ENCODE data around the gene JARID2. TPM values are rescaled to one million over a fixed set of nuclear protein-coding genes. Genes with fewer than 3 reads are reported as not detected.

JARID2 gene
- total RNA-seq, 1 experiment from 2014 or later = 23.6 TPM

GRCh38 chr6:15547400-15547799 lies 301.5 kb downstream of the JARID2 start (continued):
- TF ChIP-seq, protein P1, sequence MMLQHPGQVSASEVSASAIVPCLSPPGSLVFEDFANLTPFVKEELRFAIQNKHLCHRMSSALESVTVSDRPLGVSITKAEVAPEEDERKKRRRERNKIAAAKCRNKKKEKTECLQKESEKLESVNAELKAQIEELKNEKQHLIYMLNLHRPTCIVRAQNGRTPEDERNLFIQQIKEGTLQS (IDR thresholded peaks at IDR 0.05) = no peak

DNA sequence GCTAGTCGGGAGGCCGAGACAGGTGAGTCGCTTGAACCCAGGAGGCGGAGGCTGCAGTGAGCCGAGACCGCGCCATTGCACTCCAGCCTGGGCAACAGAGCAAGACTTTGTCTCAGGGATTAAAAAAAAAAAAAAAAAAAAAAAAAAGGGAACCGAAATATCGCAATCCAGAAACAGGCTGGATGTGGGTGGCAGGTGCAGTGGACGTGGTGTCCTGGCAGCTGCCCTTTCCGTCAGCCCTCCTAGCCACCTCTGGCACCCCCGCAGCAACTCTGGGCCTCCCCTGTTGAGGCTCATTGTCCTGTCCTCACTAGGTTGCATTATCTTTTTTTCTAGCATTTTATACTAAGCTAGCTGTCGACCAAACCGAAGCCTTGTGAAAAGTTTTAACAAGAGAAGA lies 303.5 kb downstream of the JARID2 start:
- H3K36me3 ChIP-seq (ENCODE audit: control insufficient read depth in 1 of 2, insufficient read depth in 2 of 2, low read length in 2 of 2) = no peaks in the 10 kb centered on the region
- H2AFZ ChIP-seq (ENCODE audit: low read depth, low read length, poor library complexity, severe bottlenecking) = no peak overlapping the region
- ATAC-seq = no peak
- no peak for DNase-seq (ENCODE audit: low read depth, low spot score)
- no peaks in the 10 kb centered on the region for H3K9me2 ChIP-seq (ENCODE audit: insufficient read depth)
- peaks cover 0 to 12% of the 10 kb centered on the region in 2 experiments; a peak in 3 of 4 replicates for H3K4me1 ChIP-seq (ENCODE audit: control insufficient read depth in 1 of 2, insufficient read depth in 2 of 2, low read length in 2 of 2)
- ChIA-PET CTCF (no interaction called here), POLR2A (no interaction called here), RAD21 (ENCODE audit: low non-redundant PET in 1 of 2, low total read pairs in 2 of 2, uncharacterized antibody in 2 of 2, unreplicated experiment in 2 of 2) (no interaction called here)
- intact Hi-C loops (cut with micrococcal nuclease) = no loop called here
- H3K9ac ChIP-seq (ENCODE audit: low read length) = no peak overlapping the region
- H4K20me1 ChIP-seq (ENCODE audit: insufficient read depth) = no peaks in the 10 kb centered on the region
- no peak overlapping the region for H3K4me3 ChIP-seq (replicated peaks in 1 of 2; ENCODE audit: low read depth in 1 of 2, low read length in 2 of 2)
- no peaks in the 10 kb centered on the region for H3K27me3 ChIP-seq (ENCODE audit: insufficient read depth, low read length)
- no peak overlapping the region for H3K4me2 ChIP-seq (ENCODE audit: low read length)
- no peaks in the 10 kb centered on the region for H3K9me3 ChIP-seq (ENCODE audit: control insufficient read depth in 1 of 2, insufficient read depth in 1 of 2, low read depth in 1 of 2, low read length in 2 of 2)
- no TSS peak for BruUV-seq (replicated peaks)
- TF ChIP-seq EZH2 (IDR thresholded peaks at IDR 0.05) (no peak), SP1 (IDR thresholded peaks at IDR 0.05; ENCODE audit: low read depth) (no peak), YY1 (IDR thresholded peaks at IDR 0.05; ENCODE audit: extremely low read depth, insufficient replicate concordance, low read depth, low read length) (no peak), EZH2phosphoT487 (IDR thresholded peaks at IDR 0.05; ENCODE audit: borderline replicate concordance) (no peak), REST (IDR thresholded peaks at IDR 0.05; ENCODE audit: low read depth) (no peak), ELF1 (IDR thresholded peaks at IDR 0.05; ENCODE audit: borderline replicate concordance, low read depth) (no peak)
- TF ChIP-seq, protein P1 (IDR thresholded peaks at IDR 0.05) = no peak
- TF ChIP-seq, protein P2, sequence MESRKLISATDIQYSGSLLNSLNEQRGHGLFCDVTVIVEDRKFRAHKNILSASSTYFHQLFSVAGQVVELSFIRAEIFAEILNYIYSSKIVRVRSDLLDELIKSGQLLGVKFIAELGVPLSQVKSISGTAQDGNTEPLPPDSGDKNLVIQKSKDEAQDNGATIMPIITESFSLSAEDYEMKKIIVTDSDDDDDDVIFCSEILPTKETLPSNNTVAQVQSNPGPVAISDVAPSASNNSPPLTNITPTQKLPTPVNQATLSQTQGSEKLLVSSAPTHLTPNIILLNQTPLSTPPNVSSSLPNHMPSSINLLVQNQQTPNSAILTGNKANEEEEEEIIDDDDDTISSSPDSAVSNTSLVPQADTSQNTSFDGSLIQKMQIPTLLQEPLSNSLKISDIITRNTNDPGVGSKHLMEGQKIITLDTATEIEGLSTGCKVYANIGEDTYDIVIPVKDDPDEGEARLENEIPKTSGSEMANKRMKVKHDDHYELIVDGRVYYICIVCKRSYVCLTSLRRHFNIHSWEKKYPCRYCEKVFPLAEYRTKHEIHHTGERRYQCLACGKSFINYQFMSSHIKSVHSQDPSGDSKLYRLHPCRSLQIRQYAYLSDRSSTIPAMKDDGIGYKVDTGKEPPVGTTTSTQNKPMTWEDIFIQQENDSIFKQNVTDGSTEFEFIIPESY (IDR thresholded peaks at IDR 0.05; ENCODE audit: extremely low read depth, insufficient replicate concordance, low read length) = no peak
- no peak overlapping the region for H3K27ac ChIP-seq (ENCODE audit: low read depth, low read length)
- no peaks in the 10 kb centered on the region for H3K79me2 ChIP-seq (ENCODE audit: insufficient read depth, low read length)
